ENCODE data around the gene LRRN3.

DNA sequence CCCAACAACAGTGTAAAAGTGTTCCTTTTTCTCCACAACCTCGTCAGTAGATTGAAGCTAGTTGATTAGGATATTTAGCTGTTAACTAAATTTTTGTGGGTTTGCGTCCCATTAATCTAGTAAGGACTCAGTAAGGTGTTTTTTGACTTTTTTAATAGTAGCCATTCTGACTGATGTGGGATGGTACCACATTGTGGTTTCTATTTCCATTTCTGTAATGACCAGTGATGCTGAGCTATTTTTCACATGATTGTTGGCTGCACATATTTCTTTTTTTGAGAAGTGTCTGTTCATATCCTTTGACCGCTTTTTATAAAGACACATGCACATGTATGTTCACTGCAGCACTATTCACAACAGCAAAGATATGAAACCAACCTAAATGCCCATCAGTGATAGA lies 5.6 kb upstream of the LRRN3 start:
- TF ChIP-seq, protein P1, sequence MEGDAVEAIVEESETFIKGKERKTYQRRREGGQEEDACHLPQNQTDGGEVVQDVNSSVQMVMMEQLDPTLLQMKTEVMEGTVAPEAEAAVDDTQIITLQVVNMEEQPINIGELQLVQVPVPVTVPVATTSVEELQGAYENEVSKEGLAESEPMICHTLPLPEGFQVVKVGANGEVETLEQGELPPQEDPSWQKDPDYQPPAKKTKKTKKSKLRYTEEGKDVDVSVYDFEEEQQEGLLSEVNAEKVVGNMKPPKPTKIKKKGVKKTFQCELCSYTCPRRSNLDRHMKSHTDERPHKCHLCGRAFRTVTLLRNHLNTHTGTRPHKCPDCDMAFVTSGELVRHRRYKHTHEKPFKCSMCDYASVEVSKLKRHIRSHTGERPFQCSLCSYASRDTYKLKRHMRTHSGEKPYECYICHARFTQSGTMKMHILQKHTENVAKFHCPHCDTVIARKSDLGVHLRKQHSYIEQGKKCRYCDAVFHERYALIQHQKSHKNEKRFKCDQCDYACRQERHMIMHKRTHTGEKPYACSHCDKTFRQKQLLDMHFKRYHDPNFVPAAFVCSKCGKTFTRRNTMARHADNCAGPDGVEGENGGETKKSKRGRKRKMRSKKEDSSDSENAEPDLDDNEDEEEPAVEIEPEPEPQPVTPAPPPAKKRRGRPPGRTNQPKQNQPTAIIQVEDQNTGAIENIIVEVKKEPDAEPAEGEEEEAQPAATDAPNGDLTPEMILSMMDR (conservative IDR thresholded peaks at IDR 0.05), result no peak
- no peak for TF ChIP-seq ZFX (IDR thresholded peaks at IDR 0.05)
